Measurements from ENCODE around the gene MRPS5.
A peak's percentile ranks its signal among the peaks of the same experiment; 100 is the strongest.

The MRPS5 gene

GRCh38 chr2:95121407-95122196 lies at the start of gene MRPS5:
TSS of gene MRPS5 (minus strand) at chr2:95121808. CDS start at chr2:95121791, 17 bp downstream.
- TF ChIP-seq POLR2A (IDR thresholded peaks at IDR 0.05; ENCODE audit: extremely low read depth, insufficient read length) (peak; percentile 80), MAX (IDR thresholded peaks at IDR 0.05; ENCODE audit: low read depth, low read length) (peak; percentile 50), CTCF (IDR thresholded peaks at IDR 0.05; ENCODE audit: low read depth, low read length) (no peak), MYC (IDR thresholded peaks at IDR 0.05; ENCODE audit: low read depth, low read length) (peak; percentile 30; the same call in 1 of the 2 replicates)
- DNase-seq (ENCODE audit: low read depth), result peak; percentile 85
- H3K4me3 ChIP-seq (ENCODE audit: low read depth, low read length), result peak within 1 kb of the TSS; percentile 86

- TF ChIP-seq MAX (IDR thresholded peaks at IDR 0.05; ENCODE audit: low read depth, low read length), result no peak
- TF ChIP-seq CTCF (IDR thresholded peaks at IDR 0.05; ENCODE audit: low read depth, low read length), result no peak
- no peak for TF ChIP-seq MYC (IDR thresholded peaks at IDR 0.05; ENCODE audit: low read depth, low read length)
- no peak for TF ChIP-seq POLR2A (IDR thresholded peaks at IDR 0.05; ENCODE audit: extremely low read depth, insufficient read length)
- H3K4me3 ChIP-seq (ENCODE audit: low read depth, low read length), result peak overlapping the region; percentile 81
- no peak for DNase-seq (ENCODE audit: low read depth)
These were observed 44.6 kb upstream of the MRPS5 start for GRCh38 chr2:95166065-95166763.

GRCh38 chr2:95165371-95166064 lies 43.9 kb upstream of the MRPS5 start, which contains the start of gene ZNF2:
TSS of gene ZNF2 (plus strand) at chr2:95165809. CDS start at chr2:95176227, 10,418 bp downstream.
- TF ChIP-seq MYC (IDR thresholded peaks at IDR 0.05; ENCODE audit: low read depth, low read length) (peak; percentile 80), CTCF (IDR thresholded peaks at IDR 0.05; ENCODE audit: low read depth, low read length) (no peak), MAX (IDR thresholded peaks at IDR 0.05; ENCODE audit: low read depth, low read length) (peak; percentile 54), POLR2A (IDR thresholded peaks at IDR 0.05; ENCODE audit: extremely low read depth, insufficient read length) (peak; percentile 85)
- H3K4me3 ChIP-seq (ENCODE audit: low read depth, low read length), result peak within 1 kb of the TSS; percentile 81
- peak; percentile 98 for DNase-seq (ENCODE audit: low read depth)

GRCh38 chr2:95165030-95165370 lies 43.4 kb upstream of the MRPS5 start:
- peak overlapping the region; percentile 81 for H3K4me3 ChIP-seq (ENCODE audit: low read depth, low read length)
- no peak for DNase-seq (ENCODE audit: low read depth)
- TF ChIP-seq MYC (IDR thresholded peaks at IDR 0.05; ENCODE audit: low read depth, low read length) (no peak), CTCF (IDR thresholded peaks at IDR 0.05; ENCODE audit: low read depth, low read length) (no peak), MAX (IDR thresholded peaks at IDR 0.05; ENCODE audit: low read depth, low read length) (no peak), POLR2A (IDR thresholded peaks at IDR 0.05; ENCODE audit: extremely low read depth, insufficient read length) (no peak)

GRCh38 chr2:95159690-95160449 lies 38.3 kb upstream of the MRPS5 start, which contains the start of gene ZNF514:
TSS of gene ZNF514 (minus strand) at chr2:95159848. CDS start at chr2:95153253, 6,595 bp downstream.
- TF ChIP-seq MYC (IDR thresholded peaks at IDR 0.05; ENCODE audit: low read depth, low read length) (peak; percentile 24; the same call in 1 of the 2 replicates), MAX (IDR thresholded peaks at IDR 0.05; ENCODE audit: low read depth, low read length) (peak; percentile 48; the same call in 1 of the 2 replicates), POLR2A (IDR thresholded peaks at IDR 0.05; ENCODE audit: extremely low read depth, insufficient read length) (no peak)
- peak; percentile 86 for DNase-seq (ENCODE audit: low read depth)

More at GRCh38 chr2:95159690-95160449, 38.3 kb upstream of the MRPS5 start, which contains the start of gene ZNF514:
- peak within 1 kb of the TSS; percentile 63 for H3K4me3 ChIP-seq (ENCODE audit: low read depth, low read length)
